NB4 (cell line): ENCODE data around the gene SYNDIG1.
"Not testable (repeated sequence)": the region's sequence is repeated elsewhere in the genome, so short reads cannot be mapped to it uniquely, and the experiment has no call there.

Experiments used
- DNase-seq: peaks from one replicate; pipeline ENCODE4 v3.0.0; 2010; ENCODE audit warnings: low read depth
- H3K4me3 ChIP-seq: one replicate; pipeline ENCODE4 v1.5.1; 2011; ENCODE audit warnings: mild to moderate bottlenecking, low read depth, low read length, moderate library complexity
- MYC ChIP-seq: IDR thresholded peaks from 2 replicates; pipeline ENCODE4 v1.6.1; 2011; ENCODE audit warnings: low read depth, low read length
- POLR2A ChIP-seq: IDR thresholded peaks from 2 replicates; pipeline ENCODE4 v1.6.1; 2011; ENCODE audit warnings: mild to moderate bottlenecking; ENCODE audit not compliant: insufficient read length; ENCODE audit errors: extremely low read depth
- TF ChIP-seq, protein P1 (sequence below): IDR thresholded peaks from 2 replicates; pipeline ENCODE4 v1.6.1; 2011; ENCODE audit warnings: low read depth, low read length
- TF ChIP-seq, protein P2 (sequence below): IDR thresholded peaks from one replicate; pipeline ENCODE4 v1.5.1; 2012; ENCODE audit warnings: low read depth, low read length

SYNDIG1 gene

DNA sequence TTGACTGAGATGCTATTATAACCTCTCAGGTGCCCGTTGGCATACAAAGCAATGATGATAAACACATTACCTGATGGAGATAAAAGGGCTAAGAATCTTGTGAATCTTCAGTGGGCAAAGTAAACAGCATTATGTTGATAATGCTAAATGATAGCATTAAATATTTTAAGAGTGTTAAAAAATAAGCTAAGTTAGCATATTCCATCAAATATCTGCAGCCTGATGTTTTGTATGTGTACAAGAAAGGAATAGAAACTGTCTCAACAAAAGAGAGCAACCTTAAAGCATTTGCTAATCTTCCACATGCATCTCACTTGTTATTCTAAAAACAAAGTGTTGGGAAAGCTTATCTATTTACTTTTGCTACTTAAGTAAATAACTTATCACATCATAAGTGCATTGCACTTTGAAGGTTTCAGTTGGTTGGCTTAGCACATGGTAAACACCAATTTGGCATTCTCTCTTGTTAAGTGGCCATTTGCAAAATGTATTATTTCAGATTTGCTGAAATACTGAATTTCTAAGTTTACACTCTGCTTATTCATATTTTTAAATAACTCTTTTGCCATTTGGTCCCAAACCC, 151.6 kb downstream of the SYNDIG1 start:
- no peak for DNase-seq
- no peak for TF ChIP-seq POLR2A
- TF ChIP-seq MYC = no peak
- TF ChIP-seq, protein P1, sequence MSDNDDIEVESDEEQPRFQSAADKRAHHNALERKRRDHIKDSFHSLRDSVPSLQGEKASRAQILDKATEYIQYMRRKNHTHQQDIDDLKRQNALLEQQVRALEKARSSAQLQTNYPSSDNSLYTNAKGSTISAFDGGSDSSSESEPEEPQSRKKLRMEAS = no peak
- TF ChIP-seq, protein P2, sequence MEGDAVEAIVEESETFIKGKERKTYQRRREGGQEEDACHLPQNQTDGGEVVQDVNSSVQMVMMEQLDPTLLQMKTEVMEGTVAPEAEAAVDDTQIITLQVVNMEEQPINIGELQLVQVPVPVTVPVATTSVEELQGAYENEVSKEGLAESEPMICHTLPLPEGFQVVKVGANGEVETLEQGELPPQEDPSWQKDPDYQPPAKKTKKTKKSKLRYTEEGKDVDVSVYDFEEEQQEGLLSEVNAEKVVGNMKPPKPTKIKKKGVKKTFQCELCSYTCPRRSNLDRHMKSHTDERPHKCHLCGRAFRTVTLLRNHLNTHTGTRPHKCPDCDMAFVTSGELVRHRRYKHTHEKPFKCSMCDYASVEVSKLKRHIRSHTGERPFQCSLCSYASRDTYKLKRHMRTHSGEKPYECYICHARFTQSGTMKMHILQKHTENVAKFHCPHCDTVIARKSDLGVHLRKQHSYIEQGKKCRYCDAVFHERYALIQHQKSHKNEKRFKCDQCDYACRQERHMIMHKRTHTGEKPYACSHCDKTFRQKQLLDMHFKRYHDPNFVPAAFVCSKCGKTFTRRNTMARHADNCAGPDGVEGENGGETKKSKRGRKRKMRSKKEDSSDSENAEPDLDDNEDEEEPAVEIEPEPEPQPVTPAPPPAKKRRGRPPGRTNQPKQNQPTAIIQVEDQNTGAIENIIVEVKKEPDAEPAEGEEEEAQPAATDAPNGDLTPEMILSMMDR = no peak

GRCh38 chr20:24622856-24623255, 153.4 kb downstream of the SYNDIG1 start:
- no peak overlapping the region for H3K4me3 ChIP-seq
- no peak for DNase-seq
- TF ChIP-seq, protein P2 = no peak
- TF ChIP-seq, protein P1 = no peak
- TF ChIP-seq MYC (no peak), POLR2A (no peak)

More for the DNA sequence above, 151.6 kb downstream of the SYNDIG1 start:
- H3K4me3 ChIP-seq = no peak overlapping the region

DNA sequence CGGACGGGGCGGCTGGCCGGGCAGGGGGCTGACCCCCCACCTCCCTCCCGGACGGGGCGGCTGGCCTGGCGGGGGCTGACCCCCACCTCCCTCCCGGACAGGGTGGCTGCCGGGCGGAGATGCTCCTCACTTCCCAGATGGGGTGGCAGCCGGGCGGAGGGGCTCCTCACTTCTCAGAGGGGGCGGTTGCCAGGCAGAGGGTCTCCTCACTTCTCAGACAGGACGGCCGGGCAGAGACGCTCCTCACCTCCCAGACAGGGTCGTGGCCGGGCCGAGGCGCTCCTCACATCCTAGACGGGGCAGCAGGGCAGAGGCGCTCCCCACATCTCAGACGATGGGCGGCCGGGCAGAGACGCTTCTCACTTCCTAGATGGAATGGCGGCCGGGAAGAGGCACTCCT, 156.7 kb downstream of the SYNDIG1 start:
- H3K4me3 ChIP-seq, DNase-seq: not testable (repeated sequence)

DNA sequence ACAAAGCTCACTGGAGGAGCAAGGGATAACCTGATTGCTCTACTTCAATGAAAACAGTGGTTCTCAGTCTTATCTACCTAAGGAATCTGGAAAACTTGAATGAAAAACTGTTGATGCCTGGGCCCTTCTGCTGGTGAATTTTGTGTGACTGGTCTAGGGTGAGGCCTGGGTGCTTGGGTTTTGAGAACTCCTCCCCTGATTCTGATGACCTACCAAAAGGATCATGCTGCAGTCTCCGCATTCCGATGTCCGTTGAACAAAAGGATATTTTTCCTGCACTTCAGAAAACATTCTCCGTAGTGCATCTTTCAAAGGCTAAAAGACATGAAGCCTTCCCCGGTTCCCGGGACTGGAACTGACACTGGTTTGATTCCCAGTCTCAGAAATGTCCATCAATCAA, 157.9 kb downstream of the SYNDIG1 start:
- DNase-seq = no peak
- TF ChIP-seq MYC (no peak), POLR2A (no peak)
- TF ChIP-seq, protein P2 = no peak
- TF ChIP-seq, protein P1 = no peak
- no peak overlapping the region for H3K4me3 ChIP-seq

GRCh38 chr20:24627926-24628325, 158.5 kb downstream of the SYNDIG1 start:
- no peak overlapping the region for H3K4me3 ChIP-seq
- no peak for DNase-seq
- no peak for TF ChIP-seq MYC
- TF ChIP-seq, protein P1 = no peak
- TF ChIP-seq POLR2A = no peak
- TF ChIP-seq, protein P2 = no peak

DNA sequence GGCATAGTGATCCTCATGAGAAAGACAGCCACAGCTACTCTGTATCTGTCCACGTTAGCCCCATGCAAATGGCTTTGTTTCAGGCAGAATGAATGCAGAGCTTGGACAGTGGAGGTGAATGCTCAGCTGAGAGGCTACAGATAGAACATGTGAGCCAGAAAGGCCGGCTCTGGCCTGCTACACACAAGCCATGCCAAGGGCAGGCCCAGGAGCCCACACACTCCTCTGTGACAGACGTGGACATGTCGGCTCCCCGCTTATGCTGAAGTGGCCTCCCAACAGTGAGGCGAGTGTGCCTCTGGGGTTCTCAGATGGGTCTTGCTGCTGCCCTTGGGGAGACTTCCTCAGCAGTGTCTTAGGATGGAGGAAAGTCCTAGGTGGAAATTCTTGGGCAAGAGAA, 159.6 kb downstream of the SYNDIG1 start:
- DNase-seq = no peak
- H3K4me3 ChIP-seq = no peak overlapping the region
- TF ChIP-seq, protein P2 = no peak
- TF ChIP-seq, protein P1 = no peak
- TF ChIP-seq POLR2A (no peak), MYC (no peak)
